Pons (tissue), 1 donor: ENCODE measurements around the gene DKK2.

Source experiments
- DNase-seq: peaks from one replicate; pipeline ENCODE4 v3.0.0-alpha.2; 2016; ENCODE audit warnings: low spot score

Gene DKK2

GRCh38 chr4:107017443-107018343, 18.4 kb downstream of the DKK2 start:
- no peak for DNase-seq

GRCh38 chr4:107011312-107011711, 24.8 kb downstream of the DKK2 start:
- no peak for DNase-seq

- DNase-seq, result no peak
Observed at GRCh38 chr4:107009196-107009968, 26.7 kb downstream of the DKK2 start.

DNA sequence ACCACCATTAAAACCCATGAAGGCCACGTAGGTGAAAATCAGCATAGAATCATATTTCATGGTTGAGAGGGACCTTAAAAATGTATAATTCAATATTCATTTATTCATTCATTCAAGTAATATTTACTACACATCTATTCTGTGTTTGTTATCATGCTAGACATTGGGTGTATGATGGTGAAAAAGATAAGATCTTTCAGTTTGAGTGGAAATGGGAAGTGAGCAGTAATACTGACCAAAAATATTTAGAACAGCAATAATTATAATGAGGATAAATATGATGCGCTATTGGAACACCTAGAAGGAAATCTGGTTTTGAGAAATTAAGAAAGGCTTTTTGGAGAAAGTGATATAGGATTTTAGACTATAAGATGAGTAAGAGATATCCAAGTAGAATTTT, 28.0 kb downstream of the DKK2 start:
- DNase-seq, result no peak

DNA sequence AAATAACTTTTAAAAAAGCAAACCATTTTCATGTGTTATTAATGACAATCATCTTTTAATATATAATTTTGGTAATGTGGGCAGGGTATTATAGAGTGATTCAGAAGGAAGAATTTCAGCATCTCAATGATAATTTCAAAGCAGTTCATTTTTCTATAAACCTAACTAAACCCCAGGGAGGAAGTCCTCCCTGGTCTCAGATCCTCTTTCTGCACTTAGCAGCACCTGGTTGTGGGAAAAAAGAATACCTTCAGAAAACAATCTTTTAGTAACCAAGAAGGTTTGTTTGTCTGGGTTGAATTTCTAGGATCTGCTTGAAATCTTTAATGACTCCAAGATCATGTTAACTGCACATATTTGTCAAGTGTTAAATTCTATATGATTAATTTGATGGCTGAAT, 29.9 kb downstream of the DKK2 start:
- no peak for DNase-seq

GRCh38 chr4:106996490-106996889, 39.6 kb downstream of the DKK2 start:
- DNase-seq, result no peak

DNA sequence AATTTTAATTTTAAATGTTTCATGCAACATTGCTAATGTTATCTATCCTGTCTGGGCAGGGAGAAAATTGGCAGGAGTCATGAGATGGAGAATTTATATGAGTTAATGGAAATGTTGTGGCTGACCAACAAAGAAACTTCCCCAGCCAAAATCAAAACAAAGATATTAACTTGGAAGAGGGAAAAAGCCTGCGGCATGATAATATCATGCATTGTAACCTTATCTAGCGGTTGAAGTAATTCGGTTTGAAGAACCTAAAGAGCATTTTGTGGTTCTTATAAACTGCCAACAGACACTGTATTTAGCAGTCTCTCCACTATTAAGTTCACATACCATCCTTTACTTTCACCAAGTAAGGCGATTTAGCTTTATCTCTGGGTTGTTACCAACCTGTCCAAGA, 42.3 kb downstream of the DKK2 start:
- DNase-seq, result no peak

- no peak for DNase-seq
Observed at GRCh38 chr4:106987311-106987710, 48.8 kb downstream of the DKK2 start.

DNA sequence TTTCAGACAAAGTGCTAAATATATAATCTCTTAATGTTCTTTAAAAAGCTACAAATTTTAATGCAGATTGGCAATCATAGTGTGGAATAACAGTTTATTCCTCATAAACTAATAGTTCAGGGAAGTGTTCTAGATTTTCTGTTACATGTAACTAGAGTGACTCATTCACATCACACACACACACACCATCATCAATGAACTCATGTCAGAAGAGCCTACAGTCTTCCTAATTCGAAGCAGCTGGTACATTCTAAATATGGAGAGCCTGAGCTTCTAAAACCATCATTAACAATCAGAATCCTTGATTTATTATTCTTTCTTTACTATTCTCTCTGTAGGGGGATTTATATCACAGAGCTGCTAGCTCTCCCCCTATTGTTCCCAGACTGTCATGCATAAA, 49.6 kb downstream of the DKK2 start:
- no peak for DNase-seq

- DNase-seq, result no peak
Observed at GRCh38 chr4:106985830-106986229, 50.3 kb downstream of the DKK2 start.

DNA sequence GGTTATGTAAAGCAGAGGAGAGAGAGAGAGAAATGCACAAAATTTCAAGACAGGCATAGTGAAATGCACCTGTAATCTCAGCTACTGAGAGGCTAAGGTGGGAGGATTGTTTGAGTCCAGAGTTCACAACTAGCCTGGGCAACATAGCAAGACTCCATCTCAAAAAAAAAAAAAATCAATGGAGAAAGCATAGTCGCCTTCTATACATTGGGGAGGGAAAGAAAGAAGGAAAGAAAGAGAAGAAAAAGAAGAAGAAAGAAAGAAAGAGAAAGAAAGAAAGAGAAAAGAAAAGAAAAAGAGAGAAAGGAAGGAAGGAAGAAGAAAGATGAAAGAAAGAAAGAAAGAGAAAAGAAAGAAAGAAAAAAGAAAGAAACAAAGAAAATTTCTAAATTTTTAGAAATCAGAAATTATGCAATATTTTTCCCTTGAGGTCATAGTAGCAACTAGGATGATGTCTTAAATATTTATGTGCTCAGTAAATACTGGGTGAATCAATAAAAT, 53.4 kb downstream of the DKK2 start:
- DNase-seq, result no peak

DNA sequence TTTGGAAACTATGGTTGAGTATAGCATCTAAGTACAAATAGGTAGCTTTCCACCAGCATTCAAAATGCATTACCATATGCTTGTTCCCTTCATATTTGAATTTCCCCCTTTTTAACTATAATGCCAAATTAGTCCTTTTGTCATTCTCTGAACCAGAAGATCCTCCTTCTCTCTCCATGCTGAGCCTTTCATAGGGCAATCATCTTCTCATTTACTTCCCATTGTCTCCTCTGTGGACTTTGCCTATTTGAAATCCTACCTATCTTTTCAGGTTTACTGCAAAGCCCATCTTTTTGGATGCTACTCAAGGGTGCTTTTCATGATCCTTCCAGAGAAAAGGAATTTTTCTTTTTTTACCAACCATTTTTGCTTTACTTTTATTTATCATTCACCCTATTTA, 54.7 kb downstream of the DKK2 start:
- DNase-seq, result no peak

DNA sequence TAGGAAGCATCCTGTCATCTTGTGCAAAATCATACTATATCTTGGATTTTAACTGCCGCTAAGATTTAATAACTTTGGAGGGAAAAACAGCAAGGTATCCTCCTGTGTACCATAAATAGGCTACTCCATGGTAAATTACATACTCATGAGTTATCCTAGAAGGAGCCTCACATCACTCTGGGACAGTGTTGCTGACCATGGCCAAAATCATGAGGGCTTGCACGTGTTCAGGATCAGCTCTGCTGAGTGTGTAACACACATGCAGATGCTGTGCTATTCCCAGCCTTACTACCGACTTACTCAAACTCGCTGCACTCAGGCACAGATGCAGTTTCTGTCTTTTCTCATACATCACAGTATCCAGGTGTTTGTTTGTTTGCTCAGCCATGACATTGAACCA, 56.6 kb downstream of the DKK2 start:
- no peak for DNase-seq

GRCh38 chr4:106978046-106978774, 57.9 kb downstream of the DKK2 start:
- DNase-seq, result no peak

GRCh38 chr4:106971636-106972035, 64.5 kb downstream of the DKK2 start:
- no peak for DNase-seq

- no peak for DNase-seq
Observed at GRCh38 chr4:106967892-106968291, 68.2 kb downstream of the DKK2 start.

- no peak for DNase-seq
Observed at GRCh38 chr4:106953036-106953705, 82.9 kb downstream of the DKK2 start.

- no peak for DNase-seq
Observed at GRCh38 chr4:106951891-106952290, 84.2 kb downstream of the DKK2 start.

DNA sequence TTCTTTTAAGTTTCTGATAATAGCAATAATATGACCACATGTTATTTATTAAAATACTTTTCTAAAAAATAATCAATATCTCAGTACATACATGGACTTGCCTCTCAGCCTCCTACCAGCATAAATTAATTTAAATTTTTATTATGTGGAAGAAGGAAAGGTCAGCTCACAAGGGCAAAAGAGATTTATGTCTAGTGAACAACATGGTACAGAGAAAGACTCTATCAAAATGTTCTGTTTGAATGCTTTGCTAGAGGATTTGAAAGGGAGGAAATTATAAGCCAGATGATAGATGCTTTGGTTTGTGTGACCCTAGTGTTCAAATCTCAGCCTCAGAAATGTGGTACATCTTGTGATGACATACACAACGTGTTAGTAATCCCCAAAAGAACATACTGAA, 94.3 kb downstream of the DKK2 start:
- no peak for DNase-seq

DNA sequence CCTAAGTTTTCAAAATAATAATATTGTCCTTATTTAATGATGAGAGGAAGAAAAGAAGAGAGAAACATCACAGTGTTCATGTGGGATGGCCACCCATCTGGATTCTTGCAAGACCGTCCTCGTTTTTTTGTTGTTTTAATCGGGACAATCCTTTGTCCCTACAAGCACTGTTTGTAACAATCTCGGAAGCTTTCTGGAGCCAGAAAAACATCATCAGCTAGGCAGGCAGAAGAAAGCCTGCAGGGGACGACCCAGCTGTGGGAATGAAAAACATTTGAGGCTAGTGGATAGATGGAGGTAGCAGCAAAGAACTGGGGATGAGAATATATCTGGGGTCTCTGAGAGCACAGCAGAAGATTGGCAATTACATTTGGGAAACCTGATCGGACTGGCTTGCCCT, 105.6 kb downstream of the DKK2 start:
- no peak for DNase-seq

DNA sequence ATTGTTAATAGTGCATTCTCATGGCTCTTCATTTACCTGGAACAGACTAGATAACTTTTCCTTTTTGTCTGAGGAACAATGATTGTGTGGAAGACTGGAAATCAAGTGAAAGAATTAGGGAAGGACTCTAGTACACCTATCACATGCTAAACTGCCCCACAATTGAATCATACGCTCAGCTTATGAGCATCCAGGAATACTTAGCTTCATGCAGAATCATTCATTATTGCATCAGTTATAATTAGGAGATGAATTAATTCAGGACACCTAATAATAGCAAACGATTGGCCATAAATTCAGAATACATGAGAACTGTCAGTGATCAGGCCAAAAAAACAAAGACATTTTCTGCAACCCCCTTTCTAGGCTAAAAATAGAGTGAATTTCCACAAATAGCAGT, 106.9 kb downstream of the DKK2 start:
- no peak for DNase-seq

DNA sequence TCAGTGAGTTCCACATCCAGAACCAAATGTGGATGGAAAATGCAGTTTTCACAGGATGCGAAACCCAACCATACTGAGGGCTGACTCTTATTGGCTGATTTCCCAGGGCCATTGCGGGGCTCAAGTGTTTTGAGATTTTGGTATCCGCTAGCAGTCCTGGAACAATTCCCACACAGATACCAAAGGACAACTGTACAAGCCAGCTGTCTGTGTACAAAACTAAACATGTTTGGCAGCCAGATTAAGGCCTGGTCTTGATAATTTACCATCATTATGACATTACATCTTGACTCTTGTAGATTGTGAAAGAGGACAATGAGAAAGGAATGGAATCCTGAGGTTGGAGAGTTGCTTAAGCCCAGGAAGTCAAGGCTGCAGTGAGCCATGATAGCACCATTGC, 121.9 kb downstream of the DKK2 start:
- DNase-seq, result no peak
